Measurements from ENCODE around the gene CCL16.
"Not testable (repeated sequence)": the region's sequence is repeated elsewhere in the genome, so short reads cannot be mapped to it uniquely, and the experiment has no call there.

The CCL16 gene

GRCh38 chr17:36004594-36005108 is 23.4 kb upstream of the CCL16 start:
- Histone ChIP-seq H3K27ac (ENCODE audit: low read length) (no peak overlapping the region), H3K27me3 (ENCODE audit: low read depth, low read length) (no peaks in the 10 kb centered on the region), H3K36me3 (ENCODE audit: control insufficient read depth in 1 of 2, insufficient read depth in 2 of 2, low read length in 2 of 2) (no peaks in the 10 kb centered on the region), H3K4me3 (ENCODE audit: low read depth in 1 of 2, low read length in 2 of 2) (no peak overlapping the region), H3K4me1 (ENCODE audit: control insufficient read depth in 1 of 2, insufficient read depth in 2 of 2, low read length in 2 of 2) (no peaks in the 10 kb centered on the region), H3K9me3 (ENCODE audit: control insufficient read depth in 1 of 2, low read length in 2 of 2) (peaks cover 0 to 12% of the 10 kb centered on the region in 2 donors)

GRCh38 chr17:36002631-36003030 is 21.3 kb upstream of the CCL16 start:
- no peak overlapping the region for H3K27ac ChIP-seq (ENCODE audit: low read length)
- H3K36me3 ChIP-seq (ENCODE audit: control insufficient read depth in 1 of 2, insufficient read depth in 2 of 2, low read length in 2 of 2) = no peaks in the 10 kb centered on the region
- peaks cover 0 to 1% of the 10 kb centered on the region in 2 donors for H3K9me3 ChIP-seq (ENCODE audit: control insufficient read depth in 1 of 2, low read length in 2 of 2)
- no peaks in the 10 kb centered on the region for H3K27me3 ChIP-seq (ENCODE audit: low read depth, low read length)
- H3K4me1 ChIP-seq (ENCODE audit: control insufficient read depth in 1 of 2, insufficient read depth in 2 of 2, low read length in 2 of 2) = no peaks in the 10 kb centered on the region
- no peak overlapping the region for H3K4me3 ChIP-seq (ENCODE audit: low read depth in 1 of 2, low read length in 2 of 2)

GRCh38 chr17:36001862-36002603 is 20.7 kb upstream of the CCL16 start:
- H3K27ac ChIP-seq (ENCODE audit: low read length) = peak overlapping the region; percentile 54
- no peaks in the 10 kb centered on the region for H3K36me3 ChIP-seq (ENCODE audit: control insufficient read depth in 1 of 2, insufficient read depth in 2 of 2, low read length in 2 of 2)
- H3K4me3 ChIP-seq (ENCODE audit: low read depth in 1 of 2, low read length in 2 of 2) = peak overlapping the region in 1 of 2 donors; percentile 30

GRCh38 chr17:36001110-36001771 is 19.9 kb upstream of the CCL16 start, which contains the start of gene CCL15:
Gene CCL15 (minus strand): TSS chr17:36001553. CDS start chr17:36001492, 61 bp downstream.
- Histone ChIP-seq H3K36me3 (ENCODE audit: control insufficient read depth in 1 of 2, insufficient read depth in 2 of 2, low read length in 2 of 2) (no peaks in the 10 kb centered on the region), H3K9me3 (ENCODE audit: control insufficient read depth in 1 of 2, low read length in 2 of 2) (no peaks in the 10 kb centered on the region), H3K4me3 (ENCODE audit: low read depth in 1 of 2, low read length in 2 of 2) (peak within 1 kb of the TSS in 1 of 2 donors; percentile 30), H3K27me3 (ENCODE audit: low read depth, low read length) (no peaks in the 10 kb centered on the region), H3K4me1 (ENCODE audit: control insufficient read depth in 1 of 2, insufficient read depth in 2 of 2, low read length in 2 of 2) (no peaks in the 10 kb centered on the region), H3K27ac (ENCODE audit: low read length) (peak within 1 kb of the TSS; percentile 54)

More at GRCh38 chr17:36001862-36002603, 20.7 kb upstream of the CCL16 start:
- no peaks in the 10 kb centered on the region for H3K4me1 ChIP-seq (ENCODE audit: control insufficient read depth in 1 of 2, insufficient read depth in 2 of 2, low read length in 2 of 2)
- no peaks in the 10 kb centered on the region for H3K27me3 ChIP-seq (ENCODE audit: low read depth, low read length)
- no peaks in the 10 kb centered on the region for H3K9me3 ChIP-seq (ENCODE audit: control insufficient read depth in 1 of 2, low read length in 2 of 2)

- H3K36me3 ChIP-seq (ENCODE audit: control insufficient read depth in 1 of 2, insufficient read depth in 2 of 2, low read length in 2 of 2) = no peaks in the 10 kb centered on the region
- H3K4me1 ChIP-seq (ENCODE audit: control insufficient read depth in 1 of 2, insufficient read depth in 2 of 2, low read length in 2 of 2) = no peaks in the 10 kb centered on the region
- peak overlapping the region; percentile 54 for H3K27ac ChIP-seq (ENCODE audit: low read length)
- H3K4me3 ChIP-seq (ENCODE audit: low read depth in 1 of 2, low read length in 2 of 2) = peak overlapping the region in 1 of 2 donors; percentile 30
- no peaks in the 10 kb centered on the region for H3K27me3 ChIP-seq (ENCODE audit: low read depth, low read length)
- no peaks in the 10 kb centered on the region for H3K9me3 ChIP-seq (ENCODE audit: control insufficient read depth in 1 of 2, low read length in 2 of 2)
Observed at GRCh38 chr17:36000732-36001109, 19.4 kb upstream of the CCL16 start.

- Histone ChIP-seq H3K4me1 (ENCODE audit: control insufficient read depth in 1 of 2, insufficient read depth in 2 of 2, low read length in 2 of 2) (no peaks in the 10 kb centered on the region), H3K27me3 (ENCODE audit: low read depth, low read length) (no peaks in the 10 kb centered on the region), H3K4me3 (ENCODE audit: low read depth in 1 of 2, low read length in 2 of 2) (no peak overlapping the region), H3K36me3 (ENCODE audit: control insufficient read depth in 1 of 2, insufficient read depth in 2 of 2, low read length in 2 of 2) (no peaks in the 10 kb centered on the region), H3K9me3 (ENCODE audit: control insufficient read depth in 1 of 2, low read length in 2 of 2) (no peaks in the 10 kb centered on the region), H3K27ac (ENCODE audit: low read length) (no peak overlapping the region)
Observed at GRCh38 chr17:35998756-35999155, 17.5 kb upstream of the CCL16 start.

- Histone ChIP-seq H3K4me3 (ENCODE audit: low read depth in 1 of 2, low read length in 2 of 2) (no peak overlapping the region), H3K27ac (ENCODE audit: low read length) (no peak overlapping the region), H3K36me3 (ENCODE audit: control insufficient read depth in 1 of 2, insufficient read depth in 2 of 2, low read length in 2 of 2) (no peaks in the 10 kb centered on the region), H3K27me3 (ENCODE audit: low read depth, low read length) (no peaks in the 10 kb centered on the region), H3K4me1 (ENCODE audit: control insufficient read depth in 1 of 2, insufficient read depth in 2 of 2, low read length in 2 of 2) (no peaks in the 10 kb centered on the region), H3K9me3 (ENCODE audit: control insufficient read depth in 1 of 2, low read length in 2 of 2) (no peaks in the 10 kb centered on the region)
Observed at GRCh38 chr17:35998018-35998545, 16.8 kb upstream of the CCL16 start.

- H3K27me3 ChIP-seq (ENCODE audit: low read depth, low read length); H3K9me3 ChIP-seq (ENCODE audit: control insufficient read depth in 1 of 2, low read length in 2 of 2); H3K4me1 ChIP-seq (ENCODE audit: control insufficient read depth in 1 of 2, insufficient read depth in 2 of 2, low read length in 2 of 2); H3K36me3 ChIP-seq (ENCODE audit: control insufficient read depth in 1 of 2, insufficient read depth in 2 of 2, low read length in 2 of 2); H3K4me3 ChIP-seq (ENCODE audit: low read depth in 1 of 2, low read length in 2 of 2); H3K27ac ChIP-seq (ENCODE audit: low read length): not testable (repeated sequence)
Observed at GRCh38 chr17:35995346-35995745, 14.0 kb upstream of the CCL16 start.

- Histone ChIP-seq H3K4me3 (ENCODE audit: low read depth in 1 of 2, low read length in 2 of 2) (no peak overlapping the region), H3K27me3 (ENCODE audit: low read depth, low read length) (no peaks in the 10 kb centered on the region), H3K36me3 (ENCODE audit: control insufficient read depth in 1 of 2, insufficient read depth in 2 of 2, low read length in 2 of 2) (no peaks in the 10 kb centered on the region), H3K27ac (ENCODE audit: low read length) (no peak overlapping the region), H3K4me1 (ENCODE audit: control insufficient read depth in 1 of 2, insufficient read depth in 2 of 2, low read length in 2 of 2) (no peaks in the 10 kb centered on the region), H3K9me3 (ENCODE audit: control insufficient read depth in 1 of 2, low read length in 2 of 2) (peaks cover 0 to 3% of the 10 kb centered on the region in 2 donors)
Observed at GRCh38 chr17:35991075-35991474, 9.8 kb upstream of the CCL16 start.

GRCh38 chr17:35988164-35988563 is 6.9 kb upstream of the CCL16 start:
- H3K36me3 ChIP-seq (ENCODE audit: control insufficient read depth in 1 of 2, insufficient read depth in 2 of 2, low read length in 2 of 2) = no peaks in the 10 kb centered on the region
- no peak overlapping the region for H3K4me3 ChIP-seq (ENCODE audit: low read depth in 1 of 2, low read length in 2 of 2)
- H3K27ac ChIP-seq (ENCODE audit: low read length) = no peak overlapping the region
- no peaks in the 10 kb centered on the region for H3K4me1 ChIP-seq (ENCODE audit: control insufficient read depth in 1 of 2, insufficient read depth in 2 of 2, low read length in 2 of 2)
- H3K9me3 ChIP-seq (ENCODE audit: control insufficient read depth in 1 of 2, low read length in 2 of 2) = peaks cover 0 to 3% of the 10 kb centered on the region in 2 donors
- H3K27me3 ChIP-seq (ENCODE audit: low read depth, low read length) = no peaks in the 10 kb centered on the region

GRCh38 chr17:35986643-35987042 is 5.3 kb upstream of the CCL16 start, which contains the start of gene CCL14:
Gene CCL14 (minus strand): TSS chr17:35986729. CDS start chr17:35986649, 80 bp downstream.
- peaks cover 0 to 3% of the 10 kb centered on the region in 2 donors for H3K9me3 ChIP-seq (ENCODE audit: control insufficient read depth in 1 of 2, low read length in 2 of 2)
- H3K4me1 ChIP-seq (ENCODE audit: control insufficient read depth in 1 of 2, insufficient read depth in 2 of 2, low read length in 2 of 2) = no peaks in the 10 kb centered on the region
- H3K27me3 ChIP-seq (ENCODE audit: low read depth, low read length) = no peaks in the 10 kb centered on the region
- H3K4me3 ChIP-seq (ENCODE audit: low read depth in 1 of 2, low read length in 2 of 2) = no peak within 1 kb of the TSS
- H3K36me3 ChIP-seq (ENCODE audit: control insufficient read depth in 1 of 2, insufficient read depth in 2 of 2, low read length in 2 of 2) = no peaks in the 10 kb centered on the region
- no peak within 1 kb of the TSS for H3K27ac ChIP-seq (ENCODE audit: low read length)

Measured in muscle layer of duodenum (tissue), 2 donors.